Stomach (tissue), 9 donors: ENCODE data around the gene VANGL1. TPM values are rescaled to one million over a fixed set of nuclear protein-coding genes. Genes with fewer than 3 reads are reported as not detected.

Source experiments
- DNase-seq, 2 donors: peaks; one replicate each; pipeline versions ENCODE4 v3.0.0 to v3.0.0-alpha.2; 2013 to 2019
- H3K27ac ChIP-seq, 5 donors: fragments of 200-600 bp in 4 of 5; sonication (generic) in 4 of 5; one replicate each; pipeline ENCODE4 v1.5.1; 2013 to 2019; ENCODE audit warnings: mild to moderate bottlenecking in 1 of 5, moderate library complexity in 1 of 5
- H3K27me3 ChIP-seq, 3 donors: fragments of 200-600 bp; sonication (generic); one replicate each; pipeline ENCODE4 v1.5.1; 2017 to 2019; ENCODE audit warnings: mixed run types in 1 of 3
- H3K36me3 ChIP-seq, 4 donors: fragments of 200-600 bp; sonication (generic); 1 replicate in 3 of 4; 2 replicates in 1 of 4; pipeline ENCODE4 v1.5.1; 2016 to 2019
- H3K4me1 ChIP-seq, 4 donors: fragments of 200-600 bp; sonication (generic); one replicate each; pipeline ENCODE4 v1.5.1; 2016 to 2019
- H3K4me3 ChIP-seq, 4 donors: fragments of 200-600 bp; sonication (generic) in 3 of 4; one replicate each; pipeline ENCODE4 v1.5.1; 2016 to 2019; ENCODE audit warnings: mild to moderate bottlenecking in 1 of 4
- H3K9me3 ChIP-seq, 4 donors: fragments of 200-600 bp; sonication (generic); one replicate each; pipeline ENCODE4 v1.5.1; 2016 to 2019
- CTCF ChIP-seq, 7 experiments: fragments of 450-650 bp in 4 of 7; fragments of 200-600 bp in 3 of 7; sonication (generic) in 3 of 7; IDR thresholded peaks; one replicate each; pipeline ENCODE4 v1.5.1; 2016 to 2019; ENCODE audit warnings: antibody characterized with exemption in 7 of 7, control low read depth in 2 of 7, mild to moderate bottlenecking in 1 of 7
- EP300 ChIP-seq: sonication (generic); formaldehyde crosslinking; IDR thresholded peaks from one replicate; pipeline ENCODE4 v1.6.1; 2017; ENCODE audit warnings: antibody characterized with exemption
- POLR2A ChIP-seq, 4 donors: fragments of 450-650 bp; IDR thresholded peaks; one replicate each; pipeline ENCODE4 v1.6.1; 2016; ENCODE audit warnings: antibody characterized with exemption in 4 of 4, control low read depth in 2 of 4, mild to moderate bottlenecking in 1 of 4, moderate library complexity in 1 of 4
- POLR2AphosphoS5 ChIP-seq, 3 donors: sonication (generic); formaldehyde crosslinking; IDR thresholded peaks; one replicate each; pipeline ENCODE4 v1.6.1; 2016; ENCODE audit warnings: antibody characterized with exemption in 3 of 3
- WGBS, 5 donors: extraction: QIAGEN DNeasy Blood & Tissue Kit in 3 of 5; methylation state at CpG; one replicate each; pipeline versions ENCODE4 v1.1.5 to v1.1.7; 2013 to 2018; 5-methylcytosine and 5-hydroxymethylcytosine counted together
- intact Hi-C: fragments of 100-400 bp; cut with DNase I; formaldehyde crosslinking; loops from one replicate; pipeline ENCODE4 v1.15.1; 2023; ENCODE audit warnings: low total_unique reads
- polyA plus RNA-seq, 3 donors: library from polyadenylated mRNA; stranded (reverse); fragments of 200-250 nt; gene quantifications; one replicate each; pipeline ENCODE4 v1.2.3, GENCODE V29; 2013
- total RNA-seq, 5 donors: library from RNA; depleted of rRNA; stranded (reverse); fragments of >200 nt; gene quantifications; one replicate each; pipeline versions ENCODE4 v1.1.0 to v1.2.3, GENCODE V29; 2014 to 2016
- donor health status: healthy with polysubstance abuse.
- donor health status: Bipolar disorder and iron deficiency.
- donor health status: healthy.

The VANGL1 gene
- total and polyA plus RNA-seq, 8 donors: 1.4 to 9.4 (median 4.7) TPM

- WGBS, 5 donors: 24 to 46% (median 30%) methylated on average over 5 of the region's 5 CpGs
- intact Hi-C loops: no loop called here
- peak overlapping the region in 1 of 5 donors; percentile 2 for H3K27ac ChIP-seq
Observed at GRCh38 chr1:115723756-115724155, 82.0 kb downstream of the VANGL1 start.

GRCh38 chr1:115725600-115725999 lies 83.8 kb downstream of the VANGL1 start:
- intact Hi-C loops: no loop called here

More at GRCh38 chr1:115723756-115724155, 82.0 kb downstream of the VANGL1 start:
- no peaks in the 10 kb centered on the region for H3K36me3 ChIP-seq
- no peaks in the 10 kb centered on the region for H3K9me3 ChIP-seq
- no peak overlapping the region for H3K4me3 ChIP-seq
- peak in 1 of 2 donors; percentile 31 for DNase-seq
- H3K27me3 ChIP-seq: no peaks in the 10 kb centered on the region
- no peak for TF ChIP-seq EP300
- TF ChIP-seq POLR2AphosphoS5 (IDR thresholded peaks at IDR 0.05): peak in 1 of 3 donors; percentile 4
- H3K4me1 ChIP-seq: peaks cover 0 to 36% (median 21%) of the 10 kb centered on the region in 4 donors

GRCh38 chr1:115726161-115726560 lies 84.4 kb downstream of the VANGL1 start:
- intact Hi-C loops: no loop called here
- no peak for DNase-seq
- Histone ChIP-seq H3K36me3 (no peaks in the 10 kb centered on the region), H3K27ac (peak overlapping the region; percentile 23 to 71 (median 28)), H3K27me3 (no peaks in the 10 kb centered on the region), H3K4me1 (peaks cover 0 to 36% (median 21%) of the 10 kb centered on the region in 4 donors), H3K9me3 (no peaks in the 10 kb centered on the region), H3K4me3 (no peak overlapping the region)
- 22 to 51% (median 31%) methylated on average over 3 of the region's 3 CpGs for WGBS, 5 donors
- TF ChIP-seq POLR2AphosphoS5 (IDR thresholded peaks at IDR 0.05) (no peak), EP300 (no peak), CTCF (IDR thresholded peaks at IDR 0.05) (no peak), POLR2A (IDR thresholded peaks at IDR 0.05) (no peak)

More at GRCh38 chr1:115725600-115725999, 83.8 kb downstream of the VANGL1 start:
- peak in 1 of 2 donors; percentile 30 for DNase-seq
- TF ChIP-seq POLR2A (IDR thresholded peaks at IDR 0.05): no peak
- no peak for TF ChIP-seq CTCF (IDR thresholded peaks at IDR 0.05)
- no peak for TF ChIP-seq EP300
- TF ChIP-seq POLR2AphosphoS5 (IDR thresholded peaks at IDR 0.05): no peak
- Histone ChIP-seq H3K4me1 (peaks cover 0 to 36% (median 21%) of the 10 kb centered on the region in 4 donors), H3K27ac (peak overlapping the region in 4 of 5 donors; percentile 23 to 48 (median 28)), H3K9me3 (no peaks in the 10 kb centered on the region), H3K36me3 (no peaks in the 10 kb centered on the region), H3K27me3 (no peaks in the 10 kb centered on the region), H3K4me3 (no peak overlapping the region)
- 33 to 54% (median 44%) methylated on average over 2 of the region's 2 CpGs for WGBS, 5 donors

GRCh38 chr1:115726570-115726969 lies 84.8 kb downstream of the VANGL1 start:
- intact Hi-C loops: no loop called here
- peaks cover 0 to 36% (median 21%) of the 10 kb centered on the region in 4 donors for H3K4me1 ChIP-seq
- H3K4me3 ChIP-seq: no peak overlapping the region
- DNase-seq: no peak
- H3K36me3 ChIP-seq: no peaks in the 10 kb centered on the region
- no peaks in the 10 kb centered on the region for H3K9me3 ChIP-seq
- TF ChIP-seq CTCF (IDR thresholded peaks at IDR 0.05): no peak
- TF ChIP-seq POLR2A (IDR thresholded peaks at IDR 0.05): no peak
- TF ChIP-seq EP300: no peak
- no peak for TF ChIP-seq POLR2AphosphoS5 (IDR thresholded peaks at IDR 0.05)
- no peaks in the 10 kb centered on the region for H3K27me3 ChIP-seq
- H3K27ac ChIP-seq: peak overlapping the region in 4 of 5 donors; percentile 23 to 81 (median 38)

GRCh38 chr1:115727706-115728249 lies 86.0 kb downstream of the VANGL1 start:
- DNase-seq: peak; percentile 40 to 87
- Histone ChIP-seq H3K4me1 (peaks cover 0 to 36% (median 21%) of the 10 kb centered on the region in 4 donors), H3K27me3 (no peaks in the 10 kb centered on the region), H3K9me3 (no peaks in the 10 kb centered on the region), H3K27ac (peak overlapping the region in 4 of 5 donors; percentile 48 to 81 (median 61)), H3K36me3 (peaks cover 0 to 7% (median 0%) of the 10 kb centered on the region in 4 donors), H3K4me3 (no peak overlapping the region)
- intact Hi-C loops: no loop called here
- WGBS, 5 donors: 57 to 81% (median 65%) methylated on average over 7 of the region's 7 CpGs
- TF ChIP-seq POLR2A (IDR thresholded peaks at IDR 0.05) (no peak), POLR2AphosphoS5 (IDR thresholded peaks at IDR 0.05) (peak in 2 of 3 donors; percentile 26 to 57), EP300 (peak; percentile 11)
